Muscle of arm (tissue), 12 donors: ENCODE data around the gene CDH22. TPM values are rescaled to one million over a fixed set of nuclear protein-coding genes. Genes with fewer than 3 reads are reported as not detected.

ENCODE experiments used
- DNase-seq: peaks from one replicate; pipeline ENCODE4 v3.0.0-alpha.2; 2013
- polyA plus RNA-seq, 12 donors: library from polyadenylated mRNA; unstranded; fragments of 120-200 nt; gene quantifications; one replicate each; pipeline ENCODE4 v1.2.1, GENCODE V29; 2013; ENCODE audit not compliant: insufficient read length in 12 of 12

Gene CDH22
- polyA plus RNA-seq, 12 donors: 0.09 to 0.59 (median 0.24) TPM; not detected in 2

DNA sequence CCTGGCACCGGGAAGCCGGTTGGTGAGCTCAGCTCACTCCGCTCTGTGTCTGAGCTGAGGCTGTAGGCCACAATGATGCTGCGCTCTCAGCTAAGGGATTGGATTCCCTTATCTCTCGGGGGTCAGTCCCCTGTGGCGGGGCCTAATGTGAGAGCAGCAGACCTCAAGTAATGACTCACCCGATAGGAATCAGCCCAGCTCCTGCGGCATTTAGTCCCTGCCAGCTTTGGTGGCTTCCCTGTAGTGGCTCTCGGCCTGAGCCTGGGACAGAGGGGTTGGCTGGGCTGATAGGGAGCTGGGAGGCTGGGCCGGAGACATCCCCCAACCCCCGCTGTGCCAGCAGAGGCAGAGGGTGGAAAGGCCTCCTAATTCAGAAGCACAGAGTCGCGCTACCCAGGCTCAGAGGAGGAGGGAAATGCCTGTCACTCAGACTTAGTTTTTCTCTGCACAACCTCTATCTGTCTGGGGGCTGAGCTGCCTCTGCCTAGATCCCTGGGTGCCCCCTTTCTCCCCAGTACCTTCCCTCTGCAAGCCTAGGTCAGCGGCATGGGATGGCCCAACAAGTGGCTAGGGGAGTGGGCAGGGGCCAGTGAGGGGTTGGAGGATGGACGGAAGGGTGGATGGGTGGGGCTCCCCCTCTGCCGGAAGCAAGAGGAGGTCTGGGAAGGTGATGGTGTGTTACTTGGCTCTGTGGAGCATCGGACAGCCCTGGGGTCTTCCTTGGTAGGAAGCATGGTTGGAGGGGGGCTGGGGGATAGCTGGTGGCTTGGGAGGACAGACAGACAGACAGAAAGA lies 92.2 kb downstream of the CDH22 start:
- DNase-seq: no peak

DNA sequence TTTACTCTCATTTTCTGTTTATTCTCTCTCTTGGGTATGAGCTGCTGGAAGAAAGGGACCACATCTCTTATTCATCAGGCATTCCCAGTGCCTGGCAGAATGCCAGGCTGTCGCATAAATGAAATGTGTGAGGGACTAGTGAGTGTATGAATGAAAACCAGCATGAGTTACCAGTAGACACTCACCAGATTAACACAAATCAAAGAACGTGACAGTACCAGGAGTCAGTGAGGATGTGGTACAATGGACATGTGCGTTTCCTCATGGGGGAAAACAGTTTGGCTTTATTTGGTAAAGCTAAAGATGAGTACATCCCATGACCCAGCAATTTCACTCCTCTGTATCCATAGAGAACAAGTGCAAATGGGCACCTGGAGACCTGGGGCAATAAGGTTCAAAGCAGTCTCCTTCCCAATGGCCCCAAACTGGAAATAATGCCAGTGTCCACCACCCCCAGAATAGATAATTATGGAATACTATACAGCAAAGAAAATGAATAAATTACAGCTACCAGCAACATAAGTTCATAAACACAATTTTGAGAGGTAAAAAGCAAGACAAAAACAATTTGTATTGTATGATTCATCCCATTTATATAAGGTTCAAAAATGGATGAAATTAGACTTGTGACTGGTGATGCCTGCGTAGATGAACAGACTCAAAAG lies 93.3 kb downstream of the CDH22 start:
- no peak for DNase-seq

DNA sequence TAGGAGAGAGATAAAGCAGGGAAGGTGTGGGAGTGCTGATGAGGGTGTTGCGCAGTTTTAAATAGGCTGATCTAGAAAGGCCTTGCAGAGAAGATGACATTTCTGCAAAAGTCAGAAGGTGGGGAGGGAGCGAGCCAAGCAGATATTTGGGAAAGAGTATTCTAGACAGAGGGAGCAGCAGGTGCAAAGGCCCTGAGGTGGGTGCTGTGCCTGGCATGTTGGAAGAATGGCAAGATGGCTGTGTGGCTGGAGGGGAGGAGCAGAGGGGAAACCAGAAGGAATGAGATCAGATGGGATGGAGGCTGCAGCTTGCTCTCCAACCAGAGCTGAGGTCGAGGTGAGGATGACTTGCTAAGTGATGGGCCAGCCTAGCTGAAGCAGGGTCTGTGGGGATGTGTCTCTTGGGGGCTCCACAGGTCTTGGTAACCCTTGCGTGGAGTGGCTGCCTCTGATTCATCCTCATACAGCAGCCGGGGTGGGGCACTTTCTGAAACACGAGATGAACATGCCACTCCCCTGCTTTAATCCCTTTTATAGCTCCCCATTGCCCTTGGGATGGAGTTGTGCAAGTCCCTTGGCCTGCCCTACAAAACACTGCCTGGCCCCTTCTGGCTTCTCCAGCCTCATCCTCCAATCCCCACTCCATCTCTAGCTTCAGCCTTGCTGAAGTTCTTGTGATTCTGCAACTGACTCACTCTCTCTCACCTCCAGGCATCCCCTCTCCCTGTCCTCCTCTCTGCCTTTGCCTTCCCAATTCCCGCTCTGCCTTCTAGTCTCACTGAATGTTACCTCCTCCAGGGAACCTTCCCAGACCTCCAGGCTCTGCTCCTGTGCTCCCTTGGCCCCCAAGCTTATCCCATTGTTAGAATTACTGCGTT lies 94.1 kb downstream of the CDH22 start:
- DNase-seq: no peak

DNA sequence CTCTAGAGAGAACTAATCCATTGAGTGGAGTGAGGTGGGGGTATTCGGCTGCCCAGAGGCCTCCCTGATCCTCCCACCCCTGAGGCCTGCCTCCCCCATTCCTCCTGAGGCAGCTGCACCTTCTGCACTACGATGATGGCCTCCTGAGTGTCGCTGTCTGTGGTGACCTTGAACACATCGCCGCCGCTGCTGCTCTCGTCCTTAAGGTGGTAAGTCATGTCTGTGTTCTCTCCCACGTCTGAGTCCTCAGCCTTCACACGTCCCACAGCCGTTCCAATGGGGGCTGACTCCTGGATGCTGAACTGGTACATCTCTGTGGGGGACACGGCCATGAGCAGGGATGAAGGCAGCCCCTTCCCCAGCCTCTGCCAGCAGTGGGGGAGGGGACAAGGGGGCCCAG lies 95.4 kb downstream of the CDH22 start:
- DNase-seq: no peak

DNA sequence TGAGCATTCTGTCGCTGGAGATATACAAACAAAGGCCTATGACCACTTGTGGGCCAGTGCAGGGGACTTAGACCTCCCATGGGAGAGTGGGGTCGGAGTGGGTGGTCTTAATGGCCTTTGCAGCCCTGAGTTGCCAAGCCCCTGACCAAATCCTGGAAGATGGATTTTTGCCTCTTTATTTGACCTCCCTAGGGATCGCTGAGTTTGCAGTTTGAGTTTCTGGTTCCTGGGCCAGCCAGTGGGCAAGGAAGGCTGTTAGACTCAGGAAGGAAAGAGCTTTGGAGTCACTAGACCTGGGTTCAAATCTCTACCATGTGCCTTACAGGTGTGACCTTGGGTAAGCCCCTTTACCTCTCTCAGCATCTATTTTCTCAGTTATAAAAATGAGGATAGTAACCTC lies 96.0 kb downstream of the CDH22 start:
- DNase-seq: no peak

DNA sequence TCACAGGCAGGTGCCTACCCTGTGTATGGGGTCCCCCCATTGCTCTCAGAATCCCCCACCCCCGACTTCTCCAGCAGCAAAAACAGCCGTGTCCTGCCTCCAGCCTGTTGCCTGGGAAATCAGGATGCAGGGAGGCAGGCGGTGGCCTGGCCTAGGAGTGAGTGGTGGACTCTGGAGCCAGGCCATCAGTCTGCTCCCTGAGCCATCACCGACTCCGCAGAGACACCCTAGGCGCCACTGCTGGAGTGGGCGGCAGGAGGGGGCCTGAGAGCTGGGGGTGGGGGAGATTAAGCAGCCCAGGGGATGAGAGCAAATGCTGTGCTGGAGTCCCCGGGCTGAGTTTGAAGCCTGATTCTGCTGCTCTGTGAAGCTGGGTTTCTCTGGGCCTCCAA lies 97.0 kb downstream of the CDH22 start:
- DNase-seq: no peak

DNA sequence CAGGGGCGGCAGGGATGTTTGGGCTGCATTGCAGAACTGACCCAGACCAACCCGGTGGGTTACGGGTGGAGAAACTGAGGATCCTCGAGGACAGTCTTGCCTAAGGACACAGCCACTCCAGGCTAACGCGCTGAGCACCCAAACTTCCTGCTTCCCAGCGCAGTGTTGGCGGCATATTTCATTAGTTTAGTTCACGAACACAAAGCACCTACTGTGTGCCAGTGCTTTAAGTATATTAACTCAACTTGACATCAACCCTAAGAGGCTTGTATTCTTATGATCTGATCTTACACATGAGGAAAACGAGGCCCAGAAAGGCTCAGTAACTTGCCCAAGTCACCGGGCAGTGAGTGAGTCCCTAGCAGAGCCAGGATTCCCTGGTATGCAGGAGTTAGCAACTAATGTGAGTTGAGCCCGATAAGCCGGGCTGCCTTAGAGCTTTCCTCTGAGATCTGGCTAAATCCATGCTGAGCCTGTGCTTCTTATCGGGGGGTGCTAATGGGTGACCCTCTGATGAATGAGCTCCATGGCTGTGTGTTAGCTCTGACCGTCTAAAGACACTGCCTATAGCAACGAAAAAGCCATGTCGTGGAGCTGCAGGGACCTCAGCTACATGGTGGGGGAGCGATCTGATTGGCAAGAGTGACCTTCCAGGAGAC lies 97.5 kb downstream of the CDH22 start:
- DNase-seq: no peak

DNA sequence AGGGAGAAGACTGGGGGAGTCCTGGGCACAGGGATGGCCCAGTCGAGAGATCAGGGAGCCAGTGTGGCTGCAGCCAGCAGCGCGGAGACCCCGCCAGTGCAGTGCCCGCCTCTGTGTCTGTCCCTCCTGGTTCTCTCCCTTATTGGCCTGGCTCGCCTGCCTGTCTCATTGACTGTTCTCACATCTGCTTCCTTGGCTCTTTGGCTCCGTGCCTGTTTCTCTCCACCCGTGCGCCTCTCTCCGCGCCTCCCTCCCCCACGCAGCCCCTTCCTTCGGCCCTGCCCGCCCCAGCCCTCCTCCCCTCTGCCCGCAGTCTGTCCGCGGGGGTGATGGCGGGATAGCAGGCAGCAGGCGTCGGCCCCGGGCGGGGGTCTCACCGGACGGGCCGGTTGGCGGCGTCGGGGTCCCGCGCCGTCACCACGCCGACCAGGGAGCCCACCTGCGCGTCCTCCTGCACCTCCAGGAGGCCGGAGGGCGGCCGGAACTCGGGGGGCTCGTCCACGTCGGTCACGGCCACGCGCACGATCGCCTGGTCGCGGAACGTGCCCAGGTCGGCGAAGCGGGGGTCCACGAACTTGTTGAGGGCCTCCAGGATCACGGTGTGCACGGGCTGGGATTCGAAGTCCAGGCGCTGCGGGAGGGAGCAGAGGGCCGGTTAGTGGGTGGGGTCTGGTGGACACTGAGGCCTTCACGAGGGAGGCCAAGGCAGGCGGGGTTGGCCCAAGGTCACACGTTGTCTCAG lies 98.2 kb downstream of the CDH22 start:
- no peak for DNase-seq

DNA sequence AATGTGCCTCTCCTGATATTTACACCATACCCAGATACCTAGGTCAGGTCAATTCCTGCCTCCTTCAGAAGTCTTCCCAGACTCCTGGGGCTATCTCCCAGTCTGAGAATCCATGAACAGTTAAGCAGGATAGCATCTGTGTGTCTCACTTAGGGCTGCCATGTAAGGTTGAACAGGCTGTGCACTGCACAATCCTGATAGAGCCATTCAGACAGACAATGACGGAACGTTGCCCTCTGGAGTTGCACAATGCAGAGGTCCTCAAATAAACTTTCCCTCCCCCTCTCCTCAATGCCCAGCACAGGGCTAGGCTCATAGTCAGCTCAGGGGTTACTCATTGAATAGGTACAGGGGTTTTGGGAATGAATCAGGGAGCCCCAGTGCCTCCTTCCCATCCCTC lies 100.5 kb downstream of the CDH22 start:
- DNase-seq: no peak

DNA sequence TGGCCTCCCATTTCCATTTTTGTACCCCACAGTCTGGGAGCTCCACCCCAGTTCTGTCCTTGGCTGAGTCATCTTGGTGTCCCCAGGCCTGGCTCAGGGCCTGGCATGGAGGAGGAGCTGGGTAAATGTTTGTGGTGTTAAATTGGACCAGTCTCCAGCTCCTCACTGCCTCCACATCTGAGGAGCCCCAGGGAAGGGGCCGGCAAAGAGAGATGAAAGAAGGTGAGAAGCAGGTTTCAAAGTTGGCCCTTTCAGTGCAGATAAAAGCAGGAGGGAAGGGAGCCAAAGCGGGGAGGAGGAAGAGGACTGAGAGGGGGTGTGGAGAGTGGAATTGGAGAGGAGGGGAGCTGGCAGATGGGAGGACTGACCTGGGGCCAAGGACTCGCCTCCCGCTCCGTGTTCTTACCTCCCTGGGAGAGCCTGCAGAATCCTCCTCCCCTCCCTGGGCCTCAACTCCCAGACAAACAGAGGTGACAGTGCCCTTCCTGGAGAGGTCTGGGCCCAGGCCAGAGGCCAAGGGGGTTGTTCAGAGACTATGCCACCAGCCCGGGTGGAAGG lies 101.2 kb downstream of the CDH22 start:
- DNase-seq: no peak

DNA sequence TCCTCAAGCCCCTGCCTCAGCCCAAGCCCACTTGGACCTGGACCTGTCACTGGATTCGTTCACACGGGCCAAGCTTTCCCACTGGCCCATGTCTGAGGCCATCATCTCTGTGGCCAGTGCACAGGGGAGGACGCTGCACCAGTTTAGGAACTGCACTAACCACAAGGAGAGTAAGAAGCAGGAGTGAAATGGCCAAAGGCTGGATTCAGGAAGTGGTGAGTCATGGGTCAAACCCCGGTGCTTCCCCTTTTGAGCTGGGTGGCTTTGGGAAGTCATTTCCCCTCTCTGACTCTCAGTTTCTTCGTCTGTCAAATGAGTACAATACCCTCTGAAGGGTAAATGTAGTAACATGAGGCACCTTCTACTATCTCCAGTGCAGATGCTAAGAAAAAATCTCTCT lies 102.3 kb downstream of the CDH22 start:
- no peak for DNase-seq

DNA sequence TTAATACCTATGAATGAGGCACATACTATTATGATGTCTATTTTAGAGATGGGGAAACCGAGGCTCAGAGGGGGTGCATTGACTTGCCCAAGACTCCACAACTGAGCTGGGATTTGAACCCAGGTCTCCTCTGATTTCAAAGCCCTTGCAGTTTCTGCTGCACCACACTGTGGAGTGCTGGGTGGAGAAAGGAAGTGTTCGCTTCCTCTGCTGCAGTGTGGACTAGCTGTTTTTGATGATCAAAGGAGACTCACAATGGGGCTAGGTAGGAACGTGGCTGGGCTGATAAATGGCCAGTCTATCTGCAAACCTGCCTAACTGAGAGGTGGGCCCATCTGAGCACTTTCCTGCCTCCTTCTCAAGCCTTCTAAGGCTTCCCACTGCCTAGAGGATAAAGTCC lies 102.9 kb downstream of the CDH22 start:
- no peak for DNase-seq

DNA sequence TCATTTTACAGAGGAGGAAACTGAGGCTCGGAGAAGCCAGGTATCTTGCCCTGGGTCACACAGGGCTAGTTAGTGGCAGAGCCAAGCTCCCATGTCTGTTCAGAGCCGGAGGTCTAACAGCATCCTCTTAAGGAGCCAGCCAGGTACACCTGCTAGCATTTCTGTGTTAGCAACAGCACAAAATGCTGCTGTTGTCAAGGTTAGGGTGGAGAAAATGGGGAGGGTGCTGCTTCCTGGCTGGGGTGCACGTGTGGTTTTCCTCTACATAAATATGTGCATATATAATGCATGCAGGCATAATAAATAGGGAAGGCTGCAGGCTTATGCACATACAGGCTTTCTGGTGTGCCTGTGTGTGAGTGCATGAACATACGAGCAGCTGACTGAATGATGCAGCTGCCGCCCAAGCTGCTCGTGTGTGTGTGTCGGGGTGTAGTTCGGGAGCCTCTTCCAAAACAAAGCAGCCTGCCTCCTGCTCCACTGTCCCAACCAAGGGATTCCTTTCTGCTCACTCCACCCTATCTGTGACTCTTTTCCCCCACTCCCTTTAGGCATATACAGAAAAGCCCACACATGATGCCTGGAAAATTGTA lies 103.6 kb downstream of the CDH22 start:
- DNase-seq: peak; percentile 33

DNA sequence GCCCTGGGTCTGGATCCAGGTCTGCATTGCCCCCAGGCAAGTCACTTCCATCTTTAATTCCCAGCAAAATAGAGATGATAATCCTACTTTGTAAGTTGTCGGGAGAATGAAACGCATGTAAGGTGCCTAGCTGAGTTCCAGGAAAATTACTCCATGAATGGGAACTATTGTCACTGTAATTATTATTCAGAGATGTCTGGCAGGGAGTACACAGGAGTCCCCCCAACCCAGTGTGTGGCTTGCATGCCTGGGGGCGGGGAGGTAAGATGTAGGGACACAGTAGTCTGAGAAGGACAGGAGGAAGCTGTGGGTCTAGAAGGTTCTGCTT lies 104.8 kb downstream of the CDH22 start:
- no peak for DNase-seq

DNA sequence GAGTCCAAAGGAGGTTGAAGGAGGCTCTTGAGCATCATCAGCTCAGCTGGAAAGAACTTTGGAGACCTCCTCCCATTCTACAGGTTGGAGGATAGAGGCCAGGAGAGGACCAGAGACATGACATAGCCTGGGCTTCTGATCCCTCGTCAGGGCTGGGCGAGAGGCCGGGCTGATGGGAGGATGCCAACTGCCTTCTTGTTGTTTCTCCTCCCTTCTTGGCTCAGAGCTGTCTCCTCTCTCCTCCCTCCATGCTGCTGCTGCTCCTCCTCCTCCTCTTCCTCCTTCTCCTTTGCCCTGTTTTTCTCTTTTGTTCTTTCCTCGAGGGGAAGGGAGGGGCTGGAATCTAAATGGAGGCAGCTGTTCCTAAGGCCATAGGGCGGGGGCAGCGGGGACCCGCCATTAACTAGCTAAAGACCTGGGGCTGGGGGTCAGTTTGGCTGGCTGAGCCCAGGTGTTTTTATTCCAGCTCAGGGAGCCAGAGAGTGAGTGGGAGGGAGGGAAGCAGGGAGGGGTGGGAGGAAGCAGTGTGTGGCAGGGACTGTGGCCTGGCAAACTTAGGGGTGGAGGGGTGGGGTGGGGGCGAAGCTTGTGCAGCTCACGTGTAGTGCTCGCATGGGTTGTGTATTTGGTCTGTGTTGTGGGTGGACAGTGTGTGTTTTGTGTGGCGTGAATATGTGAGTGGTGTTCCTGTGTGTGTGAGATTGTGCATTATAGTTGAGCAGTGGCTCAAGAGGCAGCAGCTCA lies 105.4 kb downstream of the CDH22 start:
- peak; percentile 40 for DNase-seq

DNA sequence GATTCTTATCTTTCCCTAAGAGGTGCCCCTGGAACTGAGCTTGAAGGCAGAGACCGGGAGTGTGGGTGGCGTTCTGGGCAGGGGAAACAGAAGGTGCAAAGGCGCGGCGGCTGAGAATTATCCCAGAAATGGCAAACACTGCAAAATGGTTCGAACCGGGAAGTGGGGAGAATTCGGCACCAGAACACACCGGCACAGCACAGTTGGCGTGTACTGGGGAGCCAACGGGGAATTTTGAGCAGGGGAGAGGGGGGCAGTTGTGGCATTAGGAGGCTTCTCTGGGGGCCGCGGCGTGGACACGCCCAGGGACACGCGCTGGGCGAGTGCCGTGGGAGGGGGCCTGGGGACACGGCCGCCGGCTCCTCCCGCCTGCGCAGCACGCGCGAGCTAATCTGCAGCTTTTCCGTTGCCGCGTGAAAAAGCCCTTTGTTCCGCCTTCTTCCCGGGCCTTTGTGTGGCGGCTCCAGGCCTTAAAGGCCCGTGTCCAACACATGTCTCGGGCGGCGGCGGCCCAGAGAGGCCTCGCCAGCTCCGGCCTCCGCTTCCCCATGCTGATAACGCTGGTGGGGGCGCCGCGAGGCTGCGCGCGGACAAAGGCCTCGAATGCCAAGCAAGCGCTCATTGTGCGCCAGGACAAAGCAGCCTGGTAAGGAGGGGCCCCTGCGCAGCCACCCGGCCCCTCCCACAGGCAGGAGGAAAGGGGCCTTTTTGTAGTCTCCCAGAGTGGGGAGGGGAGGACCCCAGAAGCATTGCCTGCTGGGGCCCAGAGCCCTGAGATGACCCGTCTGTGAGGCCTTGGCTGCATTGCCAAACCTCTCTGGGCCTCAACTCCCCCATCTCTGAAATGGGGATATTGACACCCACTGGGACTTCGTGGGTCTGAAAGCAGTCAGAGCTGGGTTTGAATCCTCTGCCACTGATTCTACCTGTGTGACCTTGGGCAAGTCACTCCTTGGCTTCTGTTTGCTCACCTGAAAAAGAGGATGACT lies 107.4 kb downstream of the CDH22 start:
- DNase-seq: no peak

DNA sequence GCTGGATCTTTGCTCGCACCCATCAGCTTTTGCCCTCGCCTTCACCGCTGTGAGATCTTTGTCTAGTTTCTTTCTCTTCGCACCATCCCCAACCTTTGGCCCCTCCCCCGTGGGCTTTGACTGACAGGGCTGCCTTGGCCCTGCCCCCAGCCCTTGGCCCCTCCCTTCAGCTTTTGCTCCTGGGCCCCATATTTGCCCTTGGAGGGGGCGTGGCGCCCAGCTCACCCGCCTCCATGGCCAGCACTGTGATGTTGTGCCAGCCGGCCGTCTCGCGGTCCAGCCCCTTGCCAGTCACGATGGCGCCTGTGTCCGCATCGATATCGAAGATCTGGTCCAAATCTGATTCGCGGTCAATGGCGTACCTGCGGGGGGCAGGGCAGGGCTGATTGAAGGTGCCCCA lies 109.1 kb downstream of the CDH22 start:
- DNase-seq: no peak

DNA sequence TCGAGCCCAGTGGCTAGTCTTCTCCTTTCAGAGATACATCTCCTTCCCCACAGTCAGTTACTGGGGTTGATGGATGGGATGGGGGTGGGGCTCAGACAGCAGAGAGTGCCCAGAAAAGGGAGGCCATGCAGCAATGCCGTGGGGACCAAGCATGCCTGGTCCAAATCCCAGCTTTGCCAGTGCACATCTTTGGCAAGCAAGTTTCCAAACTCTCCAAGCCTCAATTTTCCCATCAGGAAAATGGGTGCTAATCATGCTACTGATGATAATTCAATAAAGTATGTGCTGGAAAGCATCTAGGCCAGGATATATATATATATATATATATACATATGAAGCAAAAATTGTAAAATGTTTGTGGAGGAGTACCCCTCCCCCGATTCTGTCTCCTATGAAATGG lies 111.3 kb downstream of the CDH22 start:
- no peak for DNase-seq
